NT2/D1 (cell line): ENCODE data around the gene SHB.

Experiments used
- DNase-seq: peaks from one replicate; pipeline ENCODE4 v3.0.0-alpha.2; 2011; ENCODE audit warnings: low read depth, low spot score
- H3K27me3 ChIP-seq: 2 replicates; pipeline ENCODE4 v1.6.0; 2011; ENCODE audit warnings: mild to moderate bottlenecking; ENCODE audit not compliant: insufficient read length, insufficient read depth
- H3K36me3 ChIP-seq: 2 replicates; pipeline ENCODE4 v1.6.1; 2011; ENCODE audit warnings: mild to moderate bottlenecking, low read length, mixed read lengths; ENCODE audit not compliant: insufficient read depth, insufficient read length
- H3K4me1 ChIP-seq: 2 replicates; pipeline ENCODE4 v1.5.1; 2011; ENCODE audit not compliant: insufficient read depth, insufficient read length
- H3K4me3 ChIP-seq: 2 replicates; pipeline ENCODE4 v1.5.1; 2011; ENCODE audit warnings: low read depth; ENCODE audit not compliant: insufficient read length
- H3K9ac ChIP-seq: 2 replicates; pipeline ENCODE4 v1.6.0; 2011; ENCODE audit warnings: low read depth; ENCODE audit not compliant: insufficient read length
- H3K9me3 ChIP-seq: 2 replicates; pipeline ENCODE4 v1.5.1; 2011; ENCODE audit warnings: mild to moderate bottlenecking, low read length; ENCODE audit not compliant: insufficient read depth
- SUZ12 ChIP-seq: IDR thresholded peaks from 2 replicates; pipeline ENCODE4 v1.6.1; 2011; ENCODE audit not compliant: insufficient read length, insufficient read depth; ENCODE audit errors: extremely low read depth
- YY1 ChIP-seq: IDR thresholded peaks from 2 replicates; pipeline ENCODE4 v1.6.1; 2011; ENCODE audit not compliant: insufficient read length, insufficient read depth
- ZNF274 ChIP-seq: IDR thresholded peaks from 2 replicates; pipeline ENCODE4 v1.6.1; 2011; ENCODE audit warnings: mild to moderate bottlenecking, low read depth, low read length

Gene SHB

DNA sequence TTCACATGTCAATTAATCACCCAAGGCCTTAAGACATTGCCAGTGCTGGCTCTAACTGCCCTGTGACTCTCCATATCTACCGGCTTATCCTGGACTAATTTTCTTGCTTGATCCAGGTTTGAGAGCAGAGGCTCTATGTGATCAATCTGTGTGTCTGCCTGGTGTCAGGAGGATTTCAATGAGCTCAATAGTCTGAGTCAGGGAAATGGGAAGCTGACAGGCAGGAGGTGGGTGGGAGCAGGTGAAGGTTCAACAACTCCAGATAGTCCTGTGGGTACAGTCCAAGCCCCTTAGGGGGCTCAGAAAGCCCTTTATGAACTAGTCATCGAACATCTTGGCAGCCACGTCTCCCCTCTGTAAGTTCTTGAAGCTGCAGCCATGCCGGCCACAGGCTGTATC lies 72.2 kb downstream of the SHB start:
- Histone ChIP-seq H3K27me3 (no peaks in the 10 kb centered on the region), H3K4me1 (peaks cover 17% of the 10 kb centered on the region), H3K9me3 (no peaks in the 10 kb centered on the region), H3K36me3 (peaks cover 89% of the 10 kb centered on the region), H3K9ac (no peak overlapping the region), H3K4me3 (no peak overlapping the region)
- no peak for DNase-seq
- TF ChIP-seq SUZ12 (no peak), ZNF274 (no peak), YY1 (no peak)

DNA sequence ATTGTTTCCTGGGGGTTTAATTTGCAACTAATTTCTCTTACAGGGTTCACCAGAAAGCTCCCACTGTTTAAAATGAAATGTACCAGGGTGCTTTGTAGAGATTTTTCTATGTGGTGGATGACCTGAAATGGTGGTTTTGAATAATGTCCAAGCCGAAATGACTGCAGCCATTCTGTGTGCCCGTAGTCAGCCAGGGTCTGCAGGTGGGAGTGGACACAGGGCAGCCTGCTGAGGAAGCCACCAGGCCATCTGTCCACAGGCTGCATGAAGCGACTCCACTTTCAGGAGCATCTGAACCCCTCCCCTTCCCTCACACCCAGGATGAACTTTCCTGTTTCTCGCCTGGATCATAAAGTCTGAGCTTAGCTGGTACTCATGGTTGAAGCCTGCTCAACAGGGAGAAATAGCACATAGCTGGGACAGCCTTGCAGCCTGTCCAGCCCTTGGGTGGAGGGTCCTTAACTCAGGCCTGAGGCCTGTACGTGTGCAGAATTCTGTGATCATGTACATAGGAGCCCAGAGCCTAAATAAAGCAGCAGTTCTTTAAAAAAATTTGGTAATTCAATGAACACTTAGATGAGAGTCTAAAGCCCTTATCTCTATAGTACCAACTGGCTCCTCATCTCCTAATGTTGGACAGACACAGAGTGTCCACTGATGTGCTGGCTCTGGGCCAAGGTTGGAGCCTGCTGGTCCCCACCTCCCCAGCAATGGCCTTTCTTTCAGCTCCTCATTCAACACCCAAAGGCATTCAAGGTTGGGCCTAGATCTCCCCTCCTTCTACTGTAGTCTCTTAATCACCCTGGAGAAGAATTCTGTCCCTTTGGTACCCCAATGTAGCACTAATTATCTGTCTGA lies 72.8 kb downstream of the SHB start:
- H3K36me3 ChIP-seq = peaks cover 89% of the 10 kb centered on the region
- H3K9me3 ChIP-seq = no peaks in the 10 kb centered on the region
- no peaks in the 10 kb centered on the region for H3K27me3 ChIP-seq
- no peak overlapping the region for H3K9ac ChIP-seq
- no peak overlapping the region for H3K4me3 ChIP-seq
- no peak for TF ChIP-seq ZNF274
- TF ChIP-seq YY1 = no peak
- no peak for TF ChIP-seq SUZ12
- DNase-seq = no peak
- H3K4me1 ChIP-seq = peaks cover 16% of the 10 kb centered on the region

DNA sequence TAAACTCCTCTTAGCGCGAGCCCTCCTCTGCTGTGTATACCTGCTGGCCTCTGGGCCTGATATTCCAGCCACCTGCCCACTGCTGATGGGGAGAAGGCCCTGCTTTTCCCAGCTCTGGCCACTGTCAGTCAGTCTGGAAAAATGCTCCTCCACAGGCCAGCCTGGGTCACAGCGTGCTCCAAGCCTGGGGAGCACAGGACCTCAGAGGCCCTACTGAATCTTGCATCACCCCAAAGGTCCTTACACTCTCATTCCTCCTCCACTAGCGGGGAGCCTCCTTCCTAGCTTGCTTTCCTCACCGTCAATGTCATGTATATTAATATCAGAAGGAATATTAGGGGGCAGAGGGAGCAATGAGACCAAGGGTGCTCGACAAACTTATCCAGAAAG lies 73.7 kb downstream of the SHB start:
- no peak for DNase-seq
- no peak overlapping the region for H3K9ac ChIP-seq
- TF ChIP-seq YY1 (no peak), ZNF274 (no peak), SUZ12 (no peak)
- H3K36me3 ChIP-seq = peaks cover 89% of the 10 kb centered on the region
- H3K9me3 ChIP-seq = no peaks in the 10 kb centered on the region
- H3K4me1 ChIP-seq = peaks cover 13% of the 10 kb centered on the region
- H3K27me3 ChIP-seq = no peaks in the 10 kb centered on the region
- H3K4me3 ChIP-seq = no peak overlapping the region

DNA sequence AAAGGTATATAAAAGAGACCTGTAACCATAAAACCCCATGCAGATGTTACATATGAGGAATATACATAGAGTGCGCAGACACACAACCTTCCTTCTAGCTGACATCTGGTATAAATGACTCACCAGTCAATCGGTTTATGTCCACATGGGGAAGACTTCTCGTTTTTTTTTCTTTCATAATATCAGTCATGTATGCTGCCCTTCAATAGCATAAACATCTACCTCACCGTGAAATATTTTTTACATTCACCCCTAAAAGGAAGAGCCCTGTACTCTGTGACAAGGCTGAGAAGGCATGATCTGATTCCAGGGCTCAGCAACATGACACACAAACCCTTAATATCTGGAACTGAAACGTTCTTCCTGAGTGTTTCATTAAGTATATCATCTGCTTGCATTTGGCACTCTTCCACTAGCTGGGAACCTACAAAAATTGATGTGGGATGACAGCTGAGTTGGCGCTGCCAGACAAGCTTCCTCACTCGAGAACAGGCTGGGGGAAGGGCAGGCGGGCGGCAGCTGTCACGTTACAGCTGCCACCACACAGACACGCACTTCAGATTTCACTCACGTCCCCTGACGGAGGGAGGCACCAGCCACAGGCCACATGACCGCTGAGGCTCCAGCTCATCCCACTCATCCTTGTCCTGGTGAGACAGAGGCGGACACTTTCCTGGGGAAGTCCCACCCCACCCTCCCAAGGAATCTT lies 74.2 kb downstream of the SHB start:
- Histone ChIP-seq H3K36me3 (peaks cover 89% of the 10 kb centered on the region), H3K27me3 (no peaks in the 10 kb centered on the region), H3K4me3 (no peak overlapping the region), H3K9ac (no peak overlapping the region), H3K9me3 (no peaks in the 10 kb centered on the region), H3K4me1 (peaks cover 7% of the 10 kb centered on the region)
- TF ChIP-seq SUZ12 (no peak), ZNF274 (no peak), YY1 (no peak)
- no peak for DNase-seq

DNA sequence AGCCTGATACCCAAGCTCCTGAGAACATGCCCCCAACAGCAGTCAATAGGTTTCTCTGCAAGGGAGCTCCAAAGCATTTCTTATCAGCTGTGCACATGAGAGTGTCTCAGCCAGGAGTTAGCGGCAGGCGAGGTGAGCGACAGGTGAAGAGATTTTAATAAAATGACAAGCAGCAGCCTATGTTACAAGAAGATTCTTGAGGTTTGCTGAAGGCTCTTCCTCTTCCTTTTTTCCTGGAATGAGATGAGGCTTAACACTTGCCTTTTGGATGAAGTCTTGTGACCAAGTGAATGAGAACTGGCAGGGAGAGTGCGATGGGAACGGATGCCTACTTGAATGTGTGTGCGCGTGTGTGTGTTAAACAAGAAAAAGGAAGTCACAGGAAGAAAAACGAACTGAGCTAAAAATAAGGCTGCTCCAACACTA lies 76.1 kb downstream of the SHB start:
- Histone ChIP-seq H3K9me3 (no peaks in the 10 kb centered on the region), H3K36me3 (peaks cover 93% of the 10 kb centered on the region), H3K9ac (no peak overlapping the region), H3K4me3 (no peak overlapping the region), H3K4me1 (no peaks in the 10 kb centered on the region), H3K27me3 (no peaks in the 10 kb centered on the region)
- TF ChIP-seq YY1 (no peak), ZNF274 (no peak), SUZ12 (no peak)
- no peak for DNase-seq

DNA sequence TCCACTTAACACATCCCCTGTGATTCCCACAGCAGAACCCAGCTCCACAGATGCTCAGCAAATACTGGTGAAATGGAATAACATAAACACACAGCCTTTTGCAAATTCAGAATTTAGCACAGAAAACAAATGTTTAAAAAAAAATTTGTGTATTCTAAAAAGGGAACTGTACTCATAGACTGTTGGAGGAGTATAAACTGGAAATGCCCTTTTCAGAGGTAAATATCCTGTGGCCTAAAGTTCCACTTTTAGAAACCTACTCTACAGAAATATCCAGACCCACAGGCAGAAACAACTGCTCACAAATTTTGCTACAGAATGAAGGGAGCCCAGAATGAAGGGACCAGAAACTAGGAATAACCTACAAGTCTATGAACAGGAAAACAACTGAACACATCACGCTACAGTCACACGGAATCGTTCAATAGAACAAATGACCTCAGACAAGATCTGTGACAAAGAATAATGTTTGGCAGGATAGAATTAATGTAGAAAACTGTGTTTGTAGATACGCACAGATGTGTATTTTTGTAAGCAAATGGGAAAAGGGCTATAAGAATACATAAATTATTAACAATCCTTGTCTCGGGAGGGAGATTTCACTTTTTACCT lies 78.5 kb downstream of the SHB start:
- H3K4me3 ChIP-seq = no peak overlapping the region
- peaks cover 90% of the 10 kb centered on the region for H3K36me3 ChIP-seq
- no peak overlapping the region for H3K9ac ChIP-seq
- TF ChIP-seq SUZ12 (no peak), YY1 (no peak), ZNF274 (no peak)
- no peaks in the 10 kb centered on the region for H3K27me3 ChIP-seq
- no peaks in the 10 kb centered on the region for H3K9me3 ChIP-seq
- peaks cover 2% of the 10 kb centered on the region for H3K4me1 ChIP-seq
- no peak for DNase-seq

- peaks cover 89% of the 10 kb centered on the region for H3K36me3 ChIP-seq
- no peak overlapping the region for H3K4me3 ChIP-seq
- H3K9me3 ChIP-seq = no peaks in the 10 kb centered on the region
- H3K4me1 ChIP-seq = peaks cover 2% of the 10 kb centered on the region
- no peak overlapping the region for H3K9ac ChIP-seq
- no peak for DNase-seq
- no peaks in the 10 kb centered on the region for H3K27me3 ChIP-seq
- TF ChIP-seq ZNF274 = no peak
- no peak for TF ChIP-seq YY1
- no peak for TF ChIP-seq SUZ12
These were observed 79.3 kb downstream of the SHB start for GRCh38 chr9:37989701-37990100.
